Sigmoid colon (tissue), 7 donors: Measurements from ENCODE around the gene FSTL4. TPM values are rescaled to one million over a fixed set of nuclear protein-coding genes. Genes with fewer than 3 reads are reported as not detected.

Source experiments
- DNase-seq: peaks from one replicate; pipeline ENCODE4 v3.0.0-alpha.2; 2019
- H3K27ac ChIP-seq, 4 donors: fragments of 200-600 bp; sonication (generic); one replicate each; pipeline ENCODE4 v1.5.1; 2016 to 2019; ENCODE audit warnings: mild to moderate bottlenecking in 1 of 4
- H3K27me3 ChIP-seq, 3 donors: fragments of 200-600 bp; sonication (generic); one replicate each; pipeline ENCODE4 v1.5.1; 2019; ENCODE audit warnings: mild to moderate bottlenecking in 1 of 3
- H3K36me3 ChIP-seq, 4 donors: fragments of 200-600 bp; sonication (generic); one replicate each; pipeline ENCODE4 v1.5.1; 2016 to 2019
- H3K4me1 ChIP-seq, 4 donors: fragments of 200-600 bp; sonication (generic); one replicate each; pipeline ENCODE4 v1.5.1; 2017 to 2019
- H3K4me3 ChIP-seq, 4 donors: fragments of 200-600 bp; sonication (generic); one replicate each; pipeline ENCODE4 v1.5.1; 2017 to 2019; ENCODE audit warnings: mild to moderate bottlenecking in 2 of 4, moderate library complexity in 1 of 4
- H3K9me3 ChIP-seq, 4 donors: fragments of 200-600 bp in 3 of 4; sonication (generic) in 3 of 4; one replicate each; pipeline versions ENCODE4 v1.5.1 to v1.6.1; 2013 to 2019
- CTCF ChIP-seq, 4 experiments: fragments of 450-650 bp in 3 of 4; fragments of 200-600 bp in 1 of 4; IDR thresholded peaks; one replicate each; pipeline ENCODE4 v1.5.1; 2016 to 2019; ENCODE audit warnings: antibody characterized with exemption in 4 of 4, mild to moderate bottlenecking in 3 of 4, moderate library complexity in 2 of 4
- EP300 ChIP-seq, 4 donors: sonication (generic); formaldehyde crosslinking; IDR thresholded peaks; one replicate each; pipeline ENCODE4 v1.6.1; 2017; ENCODE audit warnings: antibody characterized with exemption in 4 of 4
- POLR2A ChIP-seq, 2 donors: fragments of 450-650 bp; IDR thresholded peaks; one replicate each; pipeline ENCODE4 v1.6.1; 2016; ENCODE audit warnings: antibody characterized with exemption in 2 of 2, mild to moderate bottlenecking in 2 of 2, moderate library complexity in 2 of 2
- POLR2AphosphoS5 ChIP-seq, 4 donors: sonication (generic); formaldehyde crosslinking; IDR thresholded peaks; one replicate each; pipeline ENCODE4 v1.6.1; 2017; ENCODE audit warnings: antibody characterized with exemption in 4 of 4
- whole genome bisulfite sequencing, 2 donors: extraction: QIAGEN DNeasy Blood & Tissue Kit; methylation state at CpG; one replicate each; pipeline ENCODE4 v1.1.7; 2013; 5-methylcytosine and 5-hydroxymethylcytosine counted together
- intact Hi-C: fragments of 100-400 bp; cut with DNase I; formaldehyde crosslinking; loops from one replicate; pipeline ENCODE4 v1.15.1; 2023
- polyA plus RNA-seq, 3 donors: library from polyadenylated mRNA; stranded (reverse); fragments of 200-250 nt; gene quantifications; one replicate each; pipeline ENCODE4 v1.2.3, GENCODE V29; 2013
- total RNA-seq, 4 donors: library from RNA; depleted of rRNA; stranded (reverse); fragments of >200 nt; gene quantifications; one replicate each; pipeline ENCODE4 v1.1.0, GENCODE V29; 2016
- donor health status: healthy with polysubstance abuse.
- donor health status: Bipolar disorder and iron deficiency.
- donor health status: healthy.

FSTL4 gene
- total and polyA plus RNA-seq, 7 donors, result 0.23 to 0.45 (median 0.28) TPM; not detected in 4

DNA sequence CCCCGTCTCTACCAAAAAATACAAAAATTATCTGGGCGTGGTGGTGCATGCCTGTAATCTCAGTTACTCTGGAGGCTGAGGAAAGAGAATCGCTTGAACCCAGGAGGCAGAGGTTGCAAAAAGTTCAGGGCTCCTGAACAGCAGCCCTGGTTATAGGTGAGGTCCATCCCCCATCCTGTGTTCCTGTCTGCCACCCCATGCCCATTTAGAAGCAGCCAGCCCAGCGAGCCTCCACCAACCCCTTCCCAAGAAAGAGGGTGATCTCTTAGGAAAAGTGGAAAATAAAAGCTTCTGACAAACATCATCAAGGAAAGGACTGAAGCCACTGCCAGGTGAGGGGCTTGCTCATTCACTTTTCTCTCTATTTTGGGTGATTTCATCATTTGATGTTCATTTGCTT, 55.8 kb downstream of the FSTL4 start:
- Histone ChIP-seq H3K27me3 (peaks cover 0 to 3% (median 0%) of the 10 kb centered on the region in 3 donors), H3K27ac (no peak overlapping the region), H3K4me3 (no peak overlapping the region), H3K36me3 (no peaks in the 10 kb centered on the region), H3K9me3 (no peaks in the 10 kb centered on the region), H3K4me1 (no peaks in the 10 kb centered on the region)
- no peak for TF ChIP-seq CTCF (IDR thresholded peaks at IDR 0.05)
- no peak for TF ChIP-seq EP300 (IDR thresholded peaks at IDR 0.05)
- TF ChIP-seq POLR2AphosphoS5 (IDR thresholded peaks at IDR 0.05), result no peak
- TF ChIP-seq POLR2A (IDR thresholded peaks at IDR 0.05), result no peak
- no peak for DNase-seq
- intact Hi-C loops, result no loop called here
- WGBS, 2 donors, result 68 to 90% methylated on average over 4 of the region's 4 CpGs

DNA sequence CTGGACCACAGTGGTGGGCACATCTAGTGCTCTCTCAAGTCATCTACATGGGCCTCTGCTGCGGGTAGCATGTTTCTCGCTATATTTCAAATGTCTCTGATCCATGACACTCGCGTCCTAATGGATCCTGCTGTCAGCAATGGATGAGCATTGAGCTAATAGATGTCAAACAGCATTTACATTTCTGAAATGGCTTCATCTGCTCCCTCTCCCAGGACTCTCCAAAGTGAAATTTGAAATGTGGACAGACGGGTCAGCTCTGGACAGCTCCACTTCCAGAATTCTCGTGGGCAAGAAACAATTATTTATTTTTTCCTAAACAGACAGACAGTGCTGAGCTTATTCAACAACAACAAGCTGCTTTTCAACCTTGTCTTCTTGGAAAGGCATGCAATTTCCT, 58.1 kb downstream of the FSTL4 start:
- Histone ChIP-seq H3K4me1 (no peaks in the 10 kb centered on the region), H3K36me3 (no peaks in the 10 kb centered on the region), H3K9me3 (no peaks in the 10 kb centered on the region), H3K27me3 (peaks cover 0 to 3% (median 0%) of the 10 kb centered on the region in 3 donors), H3K4me3 (no peak overlapping the region), H3K27ac (no peak overlapping the region)
- no peak for DNase-seq
- TF ChIP-seq EP300 (IDR thresholded peaks at IDR 0.05) (no peak), POLR2A (IDR thresholded peaks at IDR 0.05) (no peak), CTCF (IDR thresholded peaks at IDR 0.05) (no peak), POLR2AphosphoS5 (IDR thresholded peaks at IDR 0.05) (no peak)
- 74% methylated on average over 6 of the region's 6 CpGs for WGBS, 2 donors
- intact Hi-C loops, result loop anchor here (5.0 kb wide), 1 partner anchor 313 kb away; no protein-coding TSS in a partner anchor

DNA sequence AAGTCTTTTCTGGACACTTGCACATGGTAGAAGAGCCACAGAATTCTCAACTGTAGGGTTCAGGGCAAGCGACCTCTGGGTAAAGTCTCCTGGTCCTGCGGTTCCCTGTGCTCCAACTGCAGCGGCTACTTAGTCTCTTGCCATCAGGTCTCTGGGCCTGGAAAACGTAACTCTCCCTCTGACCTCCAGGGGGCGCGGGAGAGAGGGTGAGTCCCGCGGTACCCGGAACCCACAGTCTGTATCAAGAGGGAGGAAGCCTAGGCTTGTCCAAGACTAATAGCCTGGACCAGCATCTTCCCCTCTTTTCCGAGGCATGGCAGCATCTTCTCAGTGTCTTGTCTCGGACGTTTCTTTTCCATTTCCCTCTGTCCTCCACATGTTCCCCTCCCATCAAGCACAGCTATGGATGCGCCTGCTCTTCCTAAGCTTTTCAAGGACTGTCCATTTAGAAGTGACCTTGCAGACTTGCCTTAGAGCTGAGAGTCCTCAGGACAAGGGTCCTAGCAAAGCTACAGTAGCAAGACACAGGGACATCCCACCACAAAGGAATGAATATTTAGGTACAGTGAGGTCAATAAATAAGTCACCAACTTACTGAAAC, 59.3 kb downstream of the FSTL4 start:
- peak; percentile 69 for DNase-seq
- Histone ChIP-seq H3K36me3 (no peaks in the 10 kb centered on the region), H3K4me1 (no peaks in the 10 kb centered on the region), H3K27me3 (peaks cover 0 to 3% (median 0%) of the 10 kb centered on the region in 3 donors), H3K4me3 (no peak overlapping the region), H3K27ac (no peak overlapping the region), H3K9me3 (no peaks in the 10 kb centered on the region)
- WGBS, 2 donors, result 23 to 27% methylated on average over 13 of the region's 13 CpGs
- TF ChIP-seq POLR2AphosphoS5 (IDR thresholded peaks at IDR 0.05), result no peak
- TF ChIP-seq CTCF (IDR thresholded peaks at IDR 0.05), result peak in 3 of 4 experiments; percentile 24 to 40 (median 27)
- intact Hi-C loops, result loop anchor here (5.0 kb wide), 1 partner anchor 314 kb away; no protein-coding TSS in a partner anchor

GRCh38 chr5:133546500-133546899, 65.8 kb downstream of the FSTL4 start:
- no peak for DNase-seq
- no peak overlapping the region for H3K27ac ChIP-seq
- no peak overlapping the region for H3K4me3 ChIP-seq
- 83 to 91% methylated on average over 1 of the region's 1 CpG for WGBS, 2 donors
- H3K9me3 ChIP-seq, result no peaks in the 10 kb centered on the region
- intact Hi-C loops, result no loop called here
- no peaks in the 10 kb centered on the region for H3K4me1 ChIP-seq
- no peak for TF ChIP-seq POLR2A (IDR thresholded peaks at IDR 0.05)
- no peak for TF ChIP-seq CTCF (IDR thresholded peaks at IDR 0.05)
- no peak for TF ChIP-seq EP300 (IDR thresholded peaks at IDR 0.05)
- no peak for TF ChIP-seq POLR2AphosphoS5 (IDR thresholded peaks at IDR 0.05)
- no peaks in the 10 kb centered on the region for H3K27me3 ChIP-seq
- no peaks in the 10 kb centered on the region for H3K36me3 ChIP-seq

DNA sequence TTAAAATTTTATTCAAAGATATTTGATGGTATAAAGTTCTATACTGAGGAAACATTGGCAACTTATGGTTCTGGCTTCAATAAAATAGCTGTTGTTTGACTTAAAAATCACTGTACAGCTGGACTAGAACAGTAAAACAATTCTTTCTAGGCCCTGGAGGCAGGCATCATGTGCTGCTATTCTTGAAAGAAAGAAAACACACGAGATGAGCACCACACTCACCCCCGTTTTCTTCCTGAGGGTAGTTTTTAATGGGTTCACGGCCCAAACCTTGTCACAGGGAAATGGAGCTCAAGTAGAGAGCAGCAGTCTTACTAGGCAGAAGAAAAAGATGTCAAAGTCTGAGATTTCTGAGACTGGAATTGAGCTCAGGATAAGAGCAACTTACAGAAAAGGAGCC, 68.0 kb downstream of the FSTL4 start:
- TF ChIP-seq CTCF (IDR thresholded peaks at IDR 0.05), result no peak
- no peak for TF ChIP-seq EP300 (IDR thresholded peaks at IDR 0.05)
- no peak for TF ChIP-seq POLR2A (IDR thresholded peaks at IDR 0.05)
- TF ChIP-seq POLR2AphosphoS5 (IDR thresholded peaks at IDR 0.05), result no peak
- no peaks in the 10 kb centered on the region for H3K27me3 ChIP-seq
- DNase-seq, result no peak
- intact Hi-C loops, result no loop called here
- no peaks in the 10 kb centered on the region for H3K9me3 ChIP-seq
- H3K4me3 ChIP-seq, result no peak overlapping the region
- no peaks in the 10 kb centered on the region for H3K36me3 ChIP-seq
- no peaks in the 10 kb centered on the region for H3K4me1 ChIP-seq
- 70 to 83% methylated on average over 3 of the region's 3 CpGs for WGBS, 2 donors
- H3K27ac ChIP-seq, result no peak overlapping the region
